GM19043 (cell line): ENCODE measurements around the gene LMOD1.
"Not testable (repeated sequence)": the region's sequence is repeated elsewhere in the genome, so short reads cannot be mapped to it uniquely, and the experiment has no call there.

ENCODE experiments used
- ATAC-seq: cut with Tn5 transposase; IDR thresholded peaks from one replicate; pipeline ENCODE4 v1.9.1; 2021; ENCODE audit warnings: low read depth; ENCODE audit not compliant: unreplicated experiment

Gene LMOD1

GRCh38 chr1:201880928-201881571 is 65.3 kb downstream of the LMOD1 start:
- ATAC-seq: no peak

GRCh38 chr1:201877877-201878401 is 68.4 kb downstream of the LMOD1 start:
- no peak for ATAC-seq

GRCh38 chr1:201876148-201876818 is 70.1 kb downstream of the LMOD1 start:
- no peak for ATAC-seq

GRCh38 chr1:201874672-201875071 is 71.7 kb downstream of the LMOD1 start:
- no peak for ATAC-seq

- ATAC-seq: no peak
These were observed 76.0 kb downstream of the LMOD1 start for GRCh38 chr1:201870397-201870796.

- no peak for ATAC-seq
These were observed 84.9 kb downstream of the LMOD1 start for GRCh38 chr1:201861448-201861847.

- no peak for ATAC-seq
These were observed 86.9 kb downstream of the LMOD1 start for GRCh38 chr1:201859424-201859823.

- ATAC-seq: not testable (repeated sequence)
These were observed 89.6 kb downstream of the LMOD1 start for GRCh38 chr1:201856722-201857121.

- ATAC-seq: no peak
These were observed 94.4 kb downstream of the LMOD1 start for GRCh38 chr1:201851949-201852348.

- ATAC-seq: no peak
These were observed 96.3 kb downstream of the LMOD1 start for GRCh38 chr1:201850053-201850397.

GRCh38 chr1:201849372-201850052 is 96.8 kb downstream of the LMOD1 start:
- ATAC-seq: no peak

GRCh38 chr1:201848230-201848629 is 98.1 kb downstream of the LMOD1 start:
- no peak for ATAC-seq

GRCh38 chr1:201847150-201847549 is 99.2 kb downstream of the LMOD1 start:
- ATAC-seq: no peak
